HG02884 (cell line): Measurements from ENCODE around the gene OGDHL.

Experiments
- ATAC-seq: cut with Tn5 transposase; IDR thresholded peaks from one replicate; pipeline ENCODE4 v1.9.1; 2021; ENCODE audit warnings: mild to moderate bottlenecking, moderate library complexity; ENCODE audit not compliant: unreplicated experiment

The OGDHL gene

DNA sequence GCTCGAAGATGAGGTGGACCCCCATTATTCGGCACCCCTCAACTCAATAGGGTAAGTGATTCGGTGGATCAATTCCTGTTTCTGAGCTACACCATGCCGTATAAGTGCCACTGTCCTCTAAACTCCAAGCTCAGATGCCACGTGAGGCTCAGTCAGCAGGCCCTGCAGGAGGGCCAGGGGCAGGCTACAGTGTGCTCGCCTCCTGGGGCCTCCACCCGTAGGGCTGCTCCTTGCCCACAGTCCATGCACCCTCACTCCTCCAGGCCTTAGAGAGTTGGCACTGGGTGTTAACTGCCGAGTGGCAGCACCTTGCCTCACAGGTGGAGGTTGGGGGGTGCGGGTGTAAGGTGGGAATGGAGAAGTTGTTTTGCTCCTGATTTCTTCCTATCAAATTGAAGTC, 70.5 kb downstream of the OGDHL start:
- ATAC-seq: no peak

DNA sequence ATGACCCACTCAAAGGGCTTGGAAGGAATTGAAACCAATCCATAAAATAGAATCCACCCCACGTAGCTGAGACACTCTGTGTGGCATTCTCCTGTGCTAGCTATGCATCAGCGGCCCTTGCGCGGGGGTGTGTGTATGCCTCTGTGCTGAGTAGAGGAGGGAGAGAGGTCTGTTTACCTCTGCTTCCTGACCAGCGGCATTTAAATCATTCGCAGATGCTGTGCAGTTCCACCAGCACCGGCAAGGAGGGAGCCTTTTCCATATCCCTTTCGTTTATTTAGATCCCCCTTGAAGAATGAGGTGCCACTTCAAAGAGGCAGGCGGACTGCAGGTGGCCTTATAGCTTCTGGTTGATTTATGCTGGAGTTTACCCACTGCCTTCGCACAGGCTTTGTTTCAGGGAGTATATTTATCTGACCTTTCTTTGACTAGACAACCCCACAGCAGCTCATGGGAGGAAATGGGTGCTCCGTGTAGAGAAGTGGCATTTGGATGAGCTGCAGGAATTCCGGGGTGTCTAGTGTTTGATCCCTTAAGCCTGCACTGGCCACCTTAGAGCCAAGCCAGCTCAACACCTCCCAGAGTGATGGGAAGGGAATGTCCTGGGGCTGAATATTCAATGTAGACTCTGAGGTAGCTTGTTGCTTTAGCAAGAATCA, 71.3 kb downstream of the OGDHL start:
- ATAC-seq: no peak

DNA sequence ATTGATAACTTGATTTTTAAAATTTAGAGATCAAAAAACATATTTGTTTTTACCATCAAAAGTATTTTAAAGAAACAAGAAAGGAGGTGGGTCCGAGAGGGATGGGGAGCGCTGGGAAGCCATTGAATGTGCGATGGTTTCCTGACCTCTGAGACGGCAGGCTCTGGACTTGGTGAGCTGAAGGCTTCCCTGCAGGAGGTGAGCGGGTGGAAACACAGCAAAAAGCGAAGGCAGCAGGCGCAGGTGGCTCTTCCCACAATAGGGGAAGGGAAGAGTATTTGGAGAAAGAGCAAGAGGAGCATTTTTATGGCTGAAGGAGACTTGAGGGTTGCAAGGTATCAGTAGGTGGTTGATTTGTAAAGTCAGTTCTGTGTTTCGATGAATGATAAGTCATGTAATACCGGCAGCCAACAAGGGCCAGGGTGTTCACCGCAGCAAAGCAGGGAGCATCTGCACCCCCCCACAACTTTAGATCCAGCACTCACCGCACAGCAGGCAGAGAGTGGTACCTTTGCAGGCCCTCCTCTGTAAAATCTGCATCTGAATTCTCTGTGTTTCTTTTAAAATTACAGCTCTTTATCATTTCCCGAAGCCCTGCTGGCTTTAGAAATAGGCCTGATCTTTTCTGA, 72.1 kb downstream of the OGDHL start:
- no peak for ATAC-seq

DNA sequence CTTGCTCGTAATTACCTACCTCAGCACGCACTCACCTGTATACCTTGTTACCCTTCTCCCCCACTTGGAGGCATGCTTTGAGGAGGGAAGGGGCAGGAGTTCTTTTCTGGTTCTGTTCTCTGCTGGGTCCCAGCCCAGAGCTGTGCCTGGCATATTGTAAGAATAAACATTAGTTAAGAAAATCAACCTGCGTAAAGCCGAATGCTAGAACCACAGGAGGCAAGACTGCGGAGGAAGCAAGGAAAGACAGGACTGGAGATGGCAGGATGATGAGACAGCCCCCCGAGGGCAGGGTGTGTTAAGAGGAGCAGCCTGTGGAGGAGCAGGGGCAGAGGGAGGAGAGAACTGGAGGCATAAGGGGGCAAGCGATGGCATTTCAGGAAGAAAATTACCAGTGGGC, 73.2 kb downstream of the OGDHL start:
- no peak for ATAC-seq

DNA sequence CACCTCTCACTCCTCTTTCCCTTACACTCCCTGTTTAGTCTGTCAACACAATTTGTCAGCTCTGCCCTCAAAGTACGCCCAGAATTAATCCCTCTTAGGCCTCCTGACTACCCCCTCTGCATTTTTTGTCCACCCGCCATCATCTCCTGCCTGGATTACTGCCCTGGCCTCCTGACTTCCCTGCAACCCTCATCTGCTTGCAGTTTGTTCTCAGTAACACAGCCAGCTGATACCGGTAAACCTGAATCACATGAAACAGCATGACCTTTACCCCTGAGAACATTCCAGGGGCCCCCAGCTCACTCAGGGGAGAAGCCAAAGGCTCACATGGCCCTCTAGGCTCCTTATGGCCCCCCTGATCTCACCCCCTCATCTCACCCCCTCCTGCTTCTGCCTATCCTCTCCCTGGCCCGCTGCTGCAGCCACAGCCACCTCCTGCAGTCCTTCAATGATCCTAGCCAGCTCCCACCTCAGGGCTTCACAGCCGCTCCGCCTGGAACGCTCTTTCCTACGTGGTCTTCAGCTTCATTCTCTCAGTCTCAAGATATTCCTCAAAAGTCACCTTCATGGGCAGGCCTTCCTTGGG, 73.8 kb downstream of the OGDHL start:
- ATAC-seq: no peak

DNA sequence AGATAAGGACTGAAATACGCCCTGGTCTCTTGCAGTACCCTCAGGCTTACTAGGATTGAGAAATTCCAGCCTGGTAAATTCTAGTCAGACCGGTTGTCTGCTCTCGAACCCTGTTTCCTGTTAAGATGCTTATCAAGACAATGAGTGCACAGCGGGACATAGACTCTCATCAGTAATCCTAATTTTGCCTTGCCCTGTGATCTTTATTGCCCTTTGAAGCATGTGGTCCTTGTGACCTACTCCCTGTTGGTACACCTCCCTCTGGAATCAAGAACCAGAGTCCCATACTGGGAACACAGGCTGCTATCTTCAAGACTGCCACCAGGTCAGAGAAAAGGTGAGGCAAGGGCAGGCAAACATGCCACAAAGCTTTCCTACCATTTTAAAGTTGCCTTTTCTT, 75.5 kb downstream of the OGDHL start:
- ATAC-seq: no peak
